Lung (tissue), 12 donors: ENCODE measurements around the gene KLF12. TPM values are rescaled to one million over a fixed set of nuclear protein-coding genes. Genes with fewer than 3 reads are reported as not detected.

Experiments used
- ATAC-seq: fragments of 200-7000 bp; cut with Tn5 transposase; one replicate; pipeline ENCODE4 v1.9.1; 2020; ENCODE audit warnings: moderate number of reproducible peaks; ENCODE audit not compliant: insufficient read depth, low FRiP score
- DNase-seq, 3 donors: peaks; one replicate each; pipeline ENCODE4 v3.0.0-alpha.2; 2013 to 2017
- H3K27ac ChIP-seq, 2 donors: one replicate each; pipeline ENCODE4 v1.5.1; 2013; ENCODE audit warnings: mild to moderate bottlenecking in 2 of 2, moderate library complexity in 2 of 2, control low read depth in 1 of 2, inconsistent platforms in 1 of 2, low read depth in 1 of 2, low read length in 1 of 2
- H3K27me3 ChIP-seq, 3 donors: one replicate each; pipeline ENCODE4 v1.5.1; 2013; ENCODE audit warnings: low read length in 2 of 3; ENCODE audit not compliant: control insufficient read depth in 3 of 3, insufficient read depth in 3 of 3
- H3K36me3 ChIP-seq, 4 donors: one replicate each; pipeline ENCODE4 v1.5.1; 2013; ENCODE audit warnings: low read length in 4 of 4, mild to moderate bottlenecking in 1 of 4, moderate library complexity in 1 of 4; ENCODE audit not compliant: control insufficient read depth in 4 of 4, insufficient read depth in 4 of 4
- H3K4me1 ChIP-seq, 5 donors: one replicate each; pipeline ENCODE4 v1.5.1; 2013; ENCODE audit warnings: low read length in 5 of 5, mild to moderate bottlenecking in 2 of 5, moderate library complexity in 1 of 5; ENCODE audit not compliant: control insufficient read depth in 5 of 5, insufficient read depth in 5 of 5
- H3K4me3 ChIP-seq: one replicate; pipeline ENCODE4 v1.5.1; 2013; ENCODE audit warnings: mild to moderate bottlenecking, control low read depth, moderate library complexity
- H3K9ac ChIP-seq, 2 donors: one replicate each; pipeline ENCODE4 v1.5.1; 2013; ENCODE audit warnings: low read length in 2 of 2, control low read depth in 1 of 2; ENCODE audit not compliant: insufficient read depth in 1 of 2
- H3K9me3 ChIP-seq, 4 donors: one replicate each; pipeline ENCODE4 v1.5.1; 2013; ENCODE audit warnings: low read length in 3 of 4, mild to moderate bottlenecking in 1 of 4, moderate library complexity in 1 of 4; ENCODE audit not compliant: control insufficient read depth in 4 of 4, insufficient read depth in 3 of 4
- CTCF ChIP-seq: IDR thresholded peaks from 2 replicates; pipeline ENCODE4 v1.5.1; 2012; ENCODE audit warnings: mild to moderate bottlenecking; ENCODE audit errors: control extremely low read depth, extremely low read depth
- WGBS, 2 donors: extraction: QIAGEN DNeasy Blood & Tissue Kit; methylation state at CpG; one replicate each; pipeline ENCODE4 v1.1.7; 2013; 5-methylcytosine and 5-hydroxymethylcytosine counted together
- polyA plus RNA-seq, 2 donors: library from polyadenylated mRNA; stranded (reverse); fragments of 200-250 nt; gene quantifications; one replicate each; pipeline ENCODE4 v1.2.1, GENCODE V29; 2013
- total RNA-seq, 2 donors: library from RNA; depleted of rRNA in 1 of 2; stranded (reverse); fragments of >200 nt in 1 of 2; gene quantifications; one replicate each; pipeline ENCODE4 v1.2.1, GENCODE V29; 2014 to 2021
- donor health status: control.
- donor health status: control.
- donor health status: Bipolar disorder and iron deficiency.
- donor health status: healthy.
- donor health status: DM: yes; HTN: yes; CAD: no.

The KLF12 gene
- total and polyA plus RNA-seq, 4 donors: 0.77 to 26.8 (median 4.8) TPM

DNA sequence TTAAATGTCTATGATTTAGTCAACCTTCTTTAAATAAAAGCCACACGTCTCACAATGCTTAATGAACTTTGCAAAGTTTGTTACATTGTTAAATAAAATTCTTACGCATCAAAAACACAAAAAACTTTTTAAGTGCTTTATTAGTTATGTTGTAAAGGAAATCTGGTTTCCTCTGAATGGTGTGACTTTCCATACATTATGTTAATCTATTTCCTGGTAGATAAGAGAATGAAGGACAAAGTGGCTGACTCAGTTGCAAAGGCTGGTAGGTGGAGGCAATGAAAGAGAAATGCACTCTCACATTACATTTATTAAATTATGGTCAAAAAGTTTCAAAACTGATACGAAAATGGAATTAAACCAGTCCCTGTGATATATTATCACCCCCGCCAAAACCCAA lies 15.9 kb downstream of the KLF12 start:
- Histone ChIP-seq H3K36me3 (peaks cover 0 to 4% (median 0%) of the 10 kb centered on the region in 4 donors), H3K4me3 (no peak overlapping the region), H3K9me3 (peaks cover 0 to 13% (median 4%) of the 10 kb centered on the region in 4 donors), H3K9ac (no peak overlapping the region), H3K27me3 (no peaks in the 10 kb centered on the region), H3K27ac (no peak overlapping the region), H3K4me1 (peaks cover 0 to 4% (median 0%) of the 10 kb centered on the region in 5 donors)
- DNase-seq (no peak), ATAC-seq (no peak)
- TF ChIP-seq CTCF: no peak
- WGBS, 2 donors: 90 to 95% methylated on average over 4 of the region's 4 CpGs

DNA sequence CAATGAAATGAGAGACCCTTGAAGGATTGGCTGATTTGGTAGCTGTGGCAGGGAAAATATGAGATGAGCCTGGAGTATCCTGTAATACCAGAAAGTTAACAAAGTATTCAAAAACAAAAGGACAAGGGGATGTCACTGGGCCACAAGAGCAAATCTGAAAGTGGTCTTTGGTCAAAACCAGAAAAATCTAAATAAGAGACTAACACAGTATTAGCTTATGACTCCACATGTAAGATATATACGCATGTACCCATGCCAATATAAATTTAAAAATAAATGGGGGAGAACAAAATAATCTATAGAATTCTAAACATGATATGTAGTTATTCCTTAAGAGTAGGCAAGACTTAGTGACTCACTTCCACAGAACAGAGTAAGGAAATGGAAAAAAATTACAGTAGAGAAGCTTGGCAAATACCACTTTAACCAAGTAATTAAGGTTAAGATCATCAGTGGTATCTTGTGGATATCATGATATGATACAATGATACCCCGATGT lies 16.9 kb downstream of the KLF12 start:
- peaks cover 0 to 13% (median 4%) of the 10 kb centered on the region in 4 donors for H3K9me3 ChIP-seq
- no peaks in the 10 kb centered on the region for H3K27me3 ChIP-seq
- no peak for TF ChIP-seq CTCF
- 70 to 94% methylated on average over 2 of the region's 2 CpGs for WGBS, 2 donors
- H3K4me1 ChIP-seq: peaks cover 0 to 7% (median 1%) of the 10 kb centered on the region in 5 donors
- no peak for DNase-seq
- peaks cover 0 to 4% (median 0%) of the 10 kb centered on the region in 4 donors for H3K36me3 ChIP-seq
- H3K9ac ChIP-seq: no peak overlapping the region
- no peak for ATAC-seq
- no peak overlapping the region for H3K4me3 ChIP-seq
- no peak overlapping the region for H3K27ac ChIP-seq

GRCh38 chr13:74115133-74115532 lies 19.1 kb downstream of the KLF12 start:
- H3K9me3 ChIP-seq: peaks cover 0 to 13% (median 4%) of the 10 kb centered on the region in 4 donors
- H3K9ac ChIP-seq: no peak overlapping the region
- TF ChIP-seq CTCF: no peak
- ATAC-seq (no peak), DNase-seq (no peak)
- WGBS, 2 donors: 39 to 91% methylated on average over 2 of the region's 2 CpGs
- H3K4me3 ChIP-seq: no peak overlapping the region
- H3K27ac ChIP-seq: no peak overlapping the region
- H3K4me1 ChIP-seq: peaks cover 0 to 10% (median 4%) of the 10 kb centered on the region in 5 donors
- peaks cover 0 to 4% (median 0%) of the 10 kb centered on the region in 4 donors for H3K36me3 ChIP-seq
- H3K27me3 ChIP-seq: no peaks in the 10 kb centered on the region

DNA sequence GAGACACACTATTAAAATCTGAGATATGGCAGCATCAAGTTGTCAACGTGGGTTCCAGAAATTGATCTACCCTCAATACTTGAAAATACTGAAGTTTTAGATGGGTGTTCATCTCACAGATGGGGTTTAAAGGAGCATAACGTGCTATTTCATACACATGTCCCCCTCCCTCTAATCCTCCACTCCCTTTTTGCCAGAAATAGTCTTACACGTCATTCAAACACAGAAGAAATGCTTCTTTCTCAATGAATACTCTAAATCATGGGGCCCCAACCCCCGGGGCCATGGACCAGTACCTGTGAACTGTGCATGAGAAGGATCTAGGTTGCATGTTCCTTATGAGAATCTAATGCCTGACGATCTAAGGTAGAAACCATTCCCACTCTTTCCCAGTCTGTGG lies 19.6 kb downstream of the KLF12 start:
- no peak overlapping the region for H3K27ac ChIP-seq
- DNase-seq (no peak), ATAC-seq (no peak)
- H3K9ac ChIP-seq: no peak overlapping the region
- TF ChIP-seq CTCF: no peak
- H3K4me1 ChIP-seq: peaks cover 0 to 10% (median 4%) of the 10 kb centered on the region in 5 donors
- peaks cover 0 to 12% (median 4%) of the 10 kb centered on the region in 4 donors for H3K9me3 ChIP-seq
- H3K27me3 ChIP-seq: no peaks in the 10 kb centered on the region
- peaks cover 0 to 4% (median 0%) of the 10 kb centered on the region in 4 donors for H3K36me3 ChIP-seq
- no peak overlapping the region for H3K4me3 ChIP-seq
- WGBS, 2 donors: 92 to 93% methylated on average over 5 of the region's 5 CpGs
